NB4 (cell line): ENCODE results near the gene PTF1A.

ENCODE experiments used
- DNase-seq: peaks from one replicate; pipeline ENCODE4 v3.0.0; 2010; ENCODE audit warnings: low read depth
- H3K4me3 ChIP-seq: one replicate; pipeline ENCODE4 v1.5.1; 2011; ENCODE audit warnings: mild to moderate bottlenecking, low read depth, low read length, moderate library complexity
- CTCF ChIP-seq: IDR thresholded peaks from one replicate; pipeline ENCODE4 v1.5.1; 2012; ENCODE audit warnings: low read depth, low read length
- MYC ChIP-seq: IDR thresholded peaks from 2 replicates; pipeline ENCODE4 v1.6.1; 2011; ENCODE audit warnings: low read depth, low read length
- POLR2A ChIP-seq: IDR thresholded peaks from 2 replicates; pipeline ENCODE4 v1.6.1; 2011; ENCODE audit warnings: mild to moderate bottlenecking; ENCODE audit not compliant: insufficient read length; ENCODE audit errors: extremely low read depth
- TF ChIP-seq, protein P1 (sequence below): IDR thresholded peaks from 2 replicates; pipeline ENCODE4 v1.6.1; 2011; ENCODE audit warnings: low read depth, low read length

Gene PTF1A

DNA sequence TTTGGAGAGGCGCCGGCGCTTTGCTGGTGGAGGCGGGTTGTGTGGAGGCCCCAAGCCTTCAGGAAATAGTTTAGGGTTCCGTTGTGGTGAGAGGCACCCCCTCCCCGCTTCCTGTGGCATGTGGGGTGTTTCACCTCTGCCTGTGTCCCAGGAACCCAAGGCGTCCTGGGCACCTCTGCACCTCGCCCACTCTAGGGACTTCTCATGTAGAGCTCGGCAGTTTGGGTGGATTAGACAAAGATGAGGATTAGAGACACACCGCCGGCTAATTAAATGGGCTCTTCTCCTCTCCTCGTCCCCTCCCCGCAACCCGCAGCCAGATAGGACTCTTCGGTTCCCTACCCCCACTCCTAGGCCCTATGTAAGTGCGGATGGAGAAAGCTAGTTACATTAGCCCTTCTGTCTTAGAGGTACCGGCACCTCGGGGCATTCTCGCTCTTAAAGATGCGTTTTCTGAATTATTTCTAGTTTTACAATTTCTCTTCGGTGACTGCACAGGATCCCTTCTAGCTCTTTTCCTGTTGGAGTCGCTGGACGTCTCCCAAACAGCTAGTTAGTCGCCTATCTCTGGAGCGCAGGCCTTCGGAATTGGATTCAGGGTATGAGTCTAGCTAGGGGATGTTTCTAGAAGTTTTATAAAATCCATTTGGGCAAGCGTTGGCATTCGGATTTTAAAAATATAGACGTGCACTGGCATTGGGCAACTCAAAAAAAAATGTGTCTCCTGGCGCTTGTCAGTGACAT, 7.8 kb downstream of the PTF1A start:
- DNase-seq = no peak
- TF ChIP-seq POLR2A (no peak), CTCF (no peak), MYC (no peak)
- TF ChIP-seq, protein P1, sequence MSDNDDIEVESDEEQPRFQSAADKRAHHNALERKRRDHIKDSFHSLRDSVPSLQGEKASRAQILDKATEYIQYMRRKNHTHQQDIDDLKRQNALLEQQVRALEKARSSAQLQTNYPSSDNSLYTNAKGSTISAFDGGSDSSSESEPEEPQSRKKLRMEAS = no peak
- no peak overlapping the region for H3K4me3 ChIP-seq

GRCh38 chr10:23200586-23200985, 8.5 kb downstream of the PTF1A start:
- DNase-seq = no peak
- TF ChIP-seq POLR2A (no peak), MYC (no peak), CTCF (no peak)
- TF ChIP-seq, protein P1 = no peak
- no peak overlapping the region for H3K4me3 ChIP-seq

GRCh38 chr10:23200997-23201652, 9.0 kb downstream of the PTF1A start:
- TF ChIP-seq, protein P1 = no peak
- TF ChIP-seq MYC (no peak), POLR2A (no peak), CTCF (no peak)
- no peak overlapping the region for H3K4me3 ChIP-seq
- DNase-seq = no peak

- DNase-seq = no peak
- TF ChIP-seq POLR2A = no peak
- TF ChIP-seq, protein P1 = no peak
- TF ChIP-seq MYC = no peak
- H3K4me3 ChIP-seq = no peak overlapping the region
Measured at GRCh38 chr10:23201837-23202236, 9.7 kb downstream of the PTF1A start.

DNA sequence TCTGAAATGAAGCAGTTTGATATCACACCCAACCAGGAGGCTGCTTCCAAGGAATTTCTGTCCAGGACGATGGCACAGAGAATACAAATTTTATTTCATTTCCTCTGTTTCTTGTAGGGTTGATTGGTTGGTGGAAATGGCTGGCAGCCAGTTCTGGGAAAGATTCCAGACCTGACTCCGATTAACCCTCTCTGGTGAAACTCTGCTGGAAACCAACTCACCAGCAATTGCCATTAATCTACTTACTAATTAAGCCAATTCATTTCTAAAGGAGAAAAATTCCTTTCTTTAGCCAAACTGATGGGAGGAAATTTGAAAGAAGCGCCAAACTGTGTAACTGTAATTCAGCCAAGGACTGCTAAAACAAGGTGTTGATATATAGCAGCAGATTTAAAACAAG, 10.7 kb downstream of the PTF1A start:
- DNase-seq = no peak
- TF ChIP-seq MYC = no peak
- TF ChIP-seq POLR2A = no peak
- TF ChIP-seq, protein P1 = no peak
- no peak for TF ChIP-seq CTCF
- H3K4me3 ChIP-seq = no peak overlapping the region

DNA sequence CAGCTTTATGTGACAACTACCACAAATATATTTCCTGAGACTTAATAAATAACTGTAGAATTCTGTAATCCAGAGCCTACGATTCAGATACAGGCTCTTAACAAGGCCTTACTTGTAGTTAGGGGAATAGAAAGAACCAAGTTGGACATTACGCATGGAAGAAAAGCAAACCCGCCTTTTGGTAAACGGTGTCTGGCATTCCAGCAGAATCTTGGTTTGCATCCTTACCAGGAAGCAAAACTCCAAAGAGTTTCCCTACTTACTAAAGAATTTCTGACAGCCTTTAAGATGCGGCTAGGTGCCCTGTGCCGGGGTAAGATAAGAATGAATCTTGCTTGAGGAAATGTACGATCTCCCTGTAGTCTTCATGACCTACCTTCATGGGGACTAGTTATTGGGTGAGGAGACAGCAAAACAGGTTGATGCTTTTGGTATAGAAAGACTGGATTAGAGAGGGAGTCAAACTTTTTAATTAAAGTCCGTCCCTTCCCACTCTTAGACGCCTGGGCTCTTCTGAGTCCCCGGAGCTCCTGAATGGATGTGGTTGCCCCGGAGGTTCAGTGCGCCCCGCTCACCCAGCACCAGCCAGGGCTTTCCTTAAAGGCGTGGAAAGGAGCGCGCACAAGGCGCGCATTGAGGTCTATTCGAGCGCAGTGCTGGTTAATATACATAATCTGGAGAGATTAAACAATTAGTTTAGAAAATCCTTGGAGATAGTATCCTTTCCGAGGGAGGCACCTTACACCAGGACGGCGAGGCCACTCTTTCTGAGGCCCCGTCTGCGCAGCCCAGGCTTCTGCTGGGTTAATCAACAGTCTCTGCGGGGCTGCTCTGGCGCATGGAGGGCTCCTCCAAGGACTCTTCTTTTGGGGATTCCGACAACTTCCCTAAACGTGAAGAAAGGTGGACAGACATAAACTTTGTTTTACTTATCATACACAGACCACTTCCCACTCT, 11.5 kb downstream of the PTF1A start:
- no peak for DNase-seq
- no peak overlapping the region for H3K4me3 ChIP-seq
- no peak for TF ChIP-seq MYC
- TF ChIP-seq CTCF = no peak
- no peak for TF ChIP-seq POLR2A
- TF ChIP-seq, protein P1 = no peak
